GM10847 (cell line): ENCODE results near the gene BBS9.

Experiments
- POLR2A ChIP-seq: IDR thresholded peaks from 2 replicates; pipeline ENCODE4 v1.6.1; 2011; ENCODE audit not compliant: insufficient read length; ENCODE audit errors: extremely low read depth

Gene BBS9

DNA sequence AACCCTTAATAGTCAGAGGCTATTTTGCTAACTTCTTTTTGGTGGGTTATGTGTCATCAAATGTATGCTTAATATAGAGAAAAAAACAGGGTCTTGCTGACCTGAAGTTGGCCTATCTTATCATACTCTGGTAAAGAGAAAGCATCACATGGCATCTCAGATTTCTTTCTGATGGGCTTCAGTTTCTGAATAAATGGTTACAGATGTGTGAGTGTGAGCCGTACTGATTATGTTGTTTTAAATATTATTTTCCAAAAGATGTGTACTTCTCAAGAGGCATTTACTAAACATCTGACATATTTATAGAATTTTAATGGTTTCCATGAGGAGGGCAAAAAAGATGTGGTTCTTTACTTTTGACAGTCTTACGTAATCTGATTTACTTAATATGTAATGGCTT, 28.4 kb downstream of the BBS9 start:
- no peak for TF ChIP-seq POLR2A

DNA sequence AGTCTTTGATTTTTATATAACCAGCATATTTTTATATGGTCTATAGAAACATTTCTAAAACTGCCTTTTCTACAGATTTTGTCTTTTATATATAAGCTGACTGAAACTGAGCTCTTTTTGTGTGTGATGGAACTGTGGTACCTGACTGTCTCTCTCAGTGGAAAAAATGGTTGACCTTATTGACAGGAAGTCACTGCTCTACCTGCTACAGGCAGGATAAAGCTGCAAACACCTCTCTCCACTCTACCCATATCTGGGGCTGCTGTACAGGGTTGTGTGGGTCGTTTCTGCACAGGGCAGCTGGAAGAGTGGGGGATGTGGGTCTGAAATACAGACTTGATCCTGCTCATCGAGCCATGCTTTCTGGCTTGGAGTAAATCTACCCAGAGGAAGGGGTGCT, 48.5 kb downstream of the BBS9 start:
- TF ChIP-seq POLR2A = no peak

DNA sequence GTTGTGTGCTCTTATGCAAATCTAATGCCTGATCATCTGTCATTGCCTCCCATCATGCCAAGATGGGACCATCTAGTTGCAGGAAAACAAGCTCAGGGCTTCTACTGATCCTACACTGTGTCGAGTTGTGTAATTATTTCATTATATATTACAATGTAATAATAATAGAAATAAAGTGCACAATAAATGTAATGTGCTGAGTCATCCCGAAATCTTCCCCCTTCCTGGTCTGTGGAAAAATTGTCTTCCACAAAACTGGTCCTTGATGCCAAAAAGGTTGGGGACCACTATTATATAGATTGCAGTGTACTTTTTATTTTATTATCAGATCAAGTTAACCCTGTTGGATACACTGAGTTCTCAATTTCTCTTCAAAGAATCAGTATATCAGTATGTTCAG, 50.2 kb downstream of the BBS9 start:
- no peak for TF ChIP-seq POLR2A

DNA sequence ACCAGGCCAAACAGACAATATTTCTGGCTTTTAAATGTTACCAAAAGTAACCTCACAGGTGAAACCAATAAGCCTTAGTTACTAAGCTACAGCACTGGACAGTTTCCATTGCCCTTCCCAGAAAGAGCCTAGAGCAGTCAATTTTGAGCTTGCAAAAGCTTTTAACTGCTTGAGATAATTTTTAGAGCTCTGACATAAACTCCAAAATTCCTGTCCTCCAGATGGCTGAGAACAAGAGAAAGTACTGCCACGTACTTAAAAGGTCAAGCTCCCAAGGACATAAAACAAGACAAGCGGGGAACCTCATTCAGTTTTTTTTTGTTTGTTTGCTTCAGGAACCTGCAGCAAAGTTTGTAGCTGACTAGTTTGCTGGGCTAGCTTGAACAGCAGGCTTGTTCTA, 54.1 kb downstream of the BBS9 start:
- no peak for TF ChIP-seq POLR2A

- TF ChIP-seq POLR2A = no peak
These were observed 55.5 kb downstream of the BBS9 start for GRCh38 chr7:33184828-33185227.

- no peak for TF ChIP-seq POLR2A
These were observed 56.4 kb downstream of the BBS9 start for GRCh38 chr7:33185786-33186185.

DNA sequence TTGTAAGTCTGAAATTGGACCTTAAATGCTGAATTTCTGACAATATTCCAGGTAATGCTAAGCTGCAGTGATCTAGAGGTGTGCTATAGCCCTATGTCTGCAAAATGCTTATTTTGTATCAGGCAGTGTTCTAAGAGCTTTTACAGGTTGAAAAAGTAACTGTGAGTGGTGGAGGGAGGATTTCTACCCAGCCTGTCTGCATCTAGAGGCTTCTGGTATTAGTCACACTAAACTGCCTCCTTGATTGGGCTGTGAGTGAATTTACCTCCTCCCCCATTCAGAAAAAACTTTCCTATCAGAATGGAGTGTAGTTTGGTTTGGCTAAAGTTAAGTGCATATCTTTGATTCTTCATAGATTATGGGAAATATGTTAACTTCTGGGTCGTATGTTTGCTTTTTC, 56.8 kb downstream of the BBS9 start:
- no peak for TF ChIP-seq POLR2A

GRCh38 chr7:33190688-33191304, 61.4 kb downstream of the BBS9 start:
- TF ChIP-seq POLR2A = no peak

GRCh38 chr7:33191340-33191739, 62.0 kb downstream of the BBS9 start:
- TF ChIP-seq POLR2A = no peak

DNA sequence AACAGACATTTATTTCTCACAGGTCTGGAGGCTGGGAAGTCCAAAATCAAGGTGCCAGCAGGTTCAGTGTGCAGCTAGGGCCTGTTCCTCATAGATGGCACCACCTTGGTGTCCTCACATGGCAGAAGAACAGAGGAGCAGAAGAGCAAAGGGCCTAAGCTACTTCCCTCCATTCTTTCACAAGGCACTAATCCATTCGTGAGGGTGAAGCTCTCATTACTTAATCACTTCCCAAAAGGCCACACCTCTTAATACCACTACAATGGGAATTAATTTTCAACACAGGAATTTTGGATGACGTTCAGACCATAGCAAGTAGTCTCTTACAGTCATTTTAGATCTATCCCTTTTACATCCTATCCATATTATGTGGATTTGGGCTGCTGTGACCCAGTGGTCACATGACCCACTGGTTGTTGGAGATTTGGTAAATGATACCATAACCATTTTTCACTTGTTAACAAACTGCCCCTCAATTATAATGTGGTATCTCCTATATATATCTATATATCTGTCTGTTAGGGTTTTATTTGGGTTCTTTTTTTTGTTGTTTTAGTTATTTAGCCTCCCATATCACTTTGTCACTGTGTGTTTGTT, 63.4 kb downstream of the BBS9 start:
- no peak for TF ChIP-seq POLR2A

DNA sequence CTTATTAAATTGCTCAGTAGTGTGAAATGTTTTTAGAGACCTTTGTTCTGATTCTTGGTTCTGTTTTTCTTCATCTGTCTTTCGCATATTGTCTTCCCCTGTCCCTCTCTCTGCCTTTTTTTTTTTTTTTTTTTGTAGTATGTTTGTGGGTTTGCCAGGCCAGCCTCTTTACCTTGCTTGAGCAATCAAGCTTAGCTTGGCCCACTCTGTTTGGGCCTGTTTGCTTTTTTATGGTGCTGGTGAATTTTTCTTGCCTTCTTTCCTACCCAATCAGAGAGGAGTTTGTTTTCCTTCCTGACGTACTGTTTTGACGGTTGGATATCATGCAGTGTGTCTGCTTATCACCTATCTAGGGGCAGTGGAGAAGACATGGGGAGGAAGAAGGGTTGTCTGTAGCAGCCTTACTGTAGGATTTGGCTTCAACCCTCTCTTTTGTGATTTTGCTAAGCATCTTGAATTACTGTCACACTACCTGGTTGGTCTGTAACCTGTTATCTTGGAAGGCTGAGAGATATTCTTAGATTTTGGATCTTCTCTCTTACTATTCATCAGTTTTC, 64.0 kb downstream of the BBS9 start:
- no peak for TF ChIP-seq POLR2A

- no peak for TF ChIP-seq POLR2A
These were observed 65.9 kb downstream of the BBS9 start for GRCh38 chr7:33195264-33195663.

DNA sequence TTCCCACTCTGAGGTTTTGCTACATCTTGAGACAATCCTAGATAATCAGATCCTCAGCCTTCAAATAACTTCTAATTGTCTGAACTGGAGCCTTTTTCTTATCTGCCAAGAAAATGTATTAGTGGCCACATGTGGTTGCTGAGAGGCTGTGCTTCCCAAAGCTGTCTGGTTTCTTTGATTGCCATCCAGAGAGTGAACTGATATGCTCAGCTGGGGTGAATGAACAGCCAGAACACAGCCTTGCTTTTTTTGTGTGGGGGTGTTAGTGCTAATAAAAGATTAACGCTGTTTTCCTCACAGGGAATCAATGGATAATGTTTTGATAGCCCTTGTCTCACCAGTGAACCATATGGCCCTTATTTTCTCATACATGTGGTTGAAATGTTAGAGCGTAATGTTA, 66.9 kb downstream of the BBS9 start:
- no peak for TF ChIP-seq POLR2A

GRCh38 chr7:33200282-33200681, 70.9 kb downstream of the BBS9 start:
- no peak for TF ChIP-seq POLR2A

- no peak for TF ChIP-seq POLR2A
These were observed 72.5 kb downstream of the BBS9 start for GRCh38 chr7:33201821-33202220.

GRCh38 chr7:33210958-33211357, 81.6 kb downstream of the BBS9 start:
- no peak for TF ChIP-seq POLR2A

- no peak for TF ChIP-seq POLR2A
These were observed 82.8 kb downstream of the BBS9 start for GRCh38 chr7:33212144-33212543.
